WTC11 (cell line): ENCODE data around the gene UBAC2. TPM values are rescaled to one million over a fixed set of nuclear protein-coding genes. Genes with fewer than 3 reads are reported as not detected.

Experiments
- ATAC-seq: fragments of 200-7000 bp; cut with Tn5 transposase; 2 replicates; pipeline ENCODE4 v1.10.0; 2021; ENCODE audit warnings: mild to moderate bottlenecking, moderate library complexity
- CTCF ChIA-PET: fragments of 300-600 bp; sonication (Branson Sonifier 250); formaldehyde crosslinking; loops from one replicate; lab custom pipeline; 2021; ENCODE audit warnings: antibody characterized with exemption; lab: Charles Lee
- POLR2A ChIA-PET: fragments of 350-600 bp; sonication (Branson Sonifier 250); formaldehyde crosslinking; loops from one replicate; lab custom pipeline; 2021; ENCODE audit warnings: antibody characterized with exemption; lab: Charles Lee
- DNase-seq: peaks from one replicate; pipeline ENCODE4 v3.0.0; 2021; ENCODE audit warnings: low spot score
- H3K27ac Mint-ChIP-seq: 2 replicates; pipeline ENCODE4 v1.8.0; 2021; ENCODE audit warnings: mixed read lengths
- H3K27me3 Mint-ChIP-seq: 2 replicates; pipeline ENCODE4 v1.8.0; 2021; ENCODE audit warnings: low read depth, mild to moderate bottlenecking, moderate library complexity, mixed read lengths
- H3K36me3 Mint-ChIP-seq: 2 replicates; pipeline ENCODE4 v1.8.0; 2021; ENCODE audit warnings: mixed read lengths
- H3K4me1 Mint-ChIP-seq: 2 replicates; pipeline ENCODE4 v1.8.0; 2022; ENCODE audit warnings: mixed read lengths
- H3K4me3 Mint-ChIP-seq: 2 replicates; pipeline ENCODE4 v1.8.0; 2021; ENCODE audit warnings: mild to moderate bottlenecking, moderate library complexity, mixed read lengths
- H3K9me3 Mint-ChIP-seq: 2 replicates; pipeline ENCODE4 v1.8.0; 2021; ENCODE audit warnings: mixed read lengths
- EMX1 ChIP-seq: fragments of 250-450 bp; sonication (Bioruptor Pico); IDR thresholded peaks from 2 replicates; pipeline ENCODE4 v1.8.0; 2021; ENCODE audit warnings: mild to moderate bottlenecking
- ETV6 ChIP-seq: sonication (generic); formaldehyde crosslinking; IDR thresholded peaks from 2 replicates; pipeline ENCODE4 v1.8.1; 2022; ENCODE audit warnings: mild to moderate bottlenecking, missing genetic modification reagents
- FOXK1 ChIP-seq: sonication (generic); formaldehyde crosslinking; IDR thresholded peaks from 2 replicates; pipeline ENCODE4 v1.8.0; 2022; ENCODE audit warnings: mild to moderate bottlenecking, moderate library complexity, missing genetic modification reagents
- GTF2I ChIP-seq: fragments of 250-450 bp; sonication (Bioruptor Pico); conservative IDR thresholded peaks from 2 replicates; pipeline ENCODE4 v1.4.0; 2021; ENCODE audit warnings: mild to moderate bottlenecking
- HMGA2 ChIP-seq: fragments of 250-450 bp; sonication (Bioruptor Pico); IDR thresholded peaks from 2 replicates; pipeline ENCODE4 v1.4.0; 2021; ENCODE audit warnings: mild to moderate bottlenecking, moderate library complexity
- PRRX2 ChIP-seq: fragments of 250-450 bp; sonication (Bioruptor Pico); IDR thresholded peaks from 2 replicates; pipeline ENCODE4 v1.8.0; 2021; ENCODE audit warnings: mild to moderate bottlenecking
- SOX15 ChIP-seq: fragments of 250-450 bp; sonication (Bioruptor Pico); IDR thresholded peaks from 2 replicates; pipeline ENCODE4 v1.9.0; 2021; ENCODE audit warnings: mild to moderate bottlenecking
- TEAD4 ChIP-seq: sonication (generic); formaldehyde crosslinking; IDR thresholded peaks from 2 replicates; pipeline ENCODE4 v1.8.0; 2022; ENCODE audit warnings: mild to moderate bottlenecking, missing genetic modification reagents
- ZNF396 ChIP-seq: fragments of 250-450 bp; sonication (Bioruptor Pico); IDR thresholded peaks from 2 replicates; pipeline ENCODE4 v1.8.0; 2021; ENCODE audit warnings: mild to moderate bottlenecking, moderate library complexity, borderline replicate concordance
- ZNF423 ChIP-seq: fragments of 250-450 bp; sonication (Bioruptor Pico); IDR thresholded peaks from 2 replicates; pipeline ENCODE4 v2.1.2; 2022; ENCODE audit warnings: mild to moderate bottlenecking, moderate library complexity
- total RNA-seq: library from RNA; stranded (reverse); gene quantifications from 3 replicates; pipeline ENCODE4 v1.2.3, GENCODE V29; 2021
- TF ChIP-seq, protein P1 (sequence below): sonication (generic); formaldehyde crosslinking; IDR thresholded peaks from 2 replicates; pipeline ENCODE4 v1.8.1; 2023; ENCODE audit warnings: mild to moderate bottlenecking, moderate library complexity, missing genetic modification reagents
- TF ChIP-seq, protein P2 (sequence below): fragments of 250-450 bp; sonication (Bioruptor Pico); IDR thresholded peaks from 2 replicates; pipeline ENCODE4 v1.9.0; 2021; ENCODE audit warnings: moderate library complexity, mild to moderate bottlenecking, inconsistent platforms, borderline replicate concordance
- TF ChIP-seq, protein P3 (sequence below): sonication (generic); formaldehyde crosslinking; conservative IDR thresholded peaks from 2 replicates; pipeline ENCODE4 v1.8.1; 2023; ENCODE audit warnings: mild to moderate bottlenecking, low read depth, missing genetic modification reagents, moderate library complexity
- TF ChIP-seq, protein P4 (sequence below): fragments of 250-450 bp; sonication (Bioruptor Pico); IDR thresholded peaks from 2 replicates; pipeline ENCODE4 v2.1.2; 2022; ENCODE audit warnings: mild to moderate bottlenecking, moderate library complexity
- TF ChIP-seq, protein P5 (sequence below): sonication (generic); formaldehyde crosslinking; IDR thresholded peaks from 2 replicates; pipeline ENCODE4 v1.8.1; 2022; ENCODE audit warnings: mild to moderate bottlenecking, missing genetic modification reagents, moderate library complexity, borderline replicate concordance
- TF ChIP-seq, protein P6 (sequence below): sonication (generic); formaldehyde crosslinking; IDR thresholded peaks from 2 replicates; pipeline ENCODE4 v1.8.1; 2023; ENCODE audit warnings: mild to moderate bottlenecking, missing genetic modification reagents
- TF ChIP-seq, protein P7 (sequence below): sonication (generic); formaldehyde crosslinking; IDR thresholded peaks from 2 replicates; pipeline ENCODE4 v1.8.1; 2023; ENCODE audit warnings: mild to moderate bottlenecking, missing genetic modification reagents, moderate library complexity

UBAC2 gene
- total RNA-seq, 1 experiment from 2014 or later, result 64.7 TPM

DNA sequence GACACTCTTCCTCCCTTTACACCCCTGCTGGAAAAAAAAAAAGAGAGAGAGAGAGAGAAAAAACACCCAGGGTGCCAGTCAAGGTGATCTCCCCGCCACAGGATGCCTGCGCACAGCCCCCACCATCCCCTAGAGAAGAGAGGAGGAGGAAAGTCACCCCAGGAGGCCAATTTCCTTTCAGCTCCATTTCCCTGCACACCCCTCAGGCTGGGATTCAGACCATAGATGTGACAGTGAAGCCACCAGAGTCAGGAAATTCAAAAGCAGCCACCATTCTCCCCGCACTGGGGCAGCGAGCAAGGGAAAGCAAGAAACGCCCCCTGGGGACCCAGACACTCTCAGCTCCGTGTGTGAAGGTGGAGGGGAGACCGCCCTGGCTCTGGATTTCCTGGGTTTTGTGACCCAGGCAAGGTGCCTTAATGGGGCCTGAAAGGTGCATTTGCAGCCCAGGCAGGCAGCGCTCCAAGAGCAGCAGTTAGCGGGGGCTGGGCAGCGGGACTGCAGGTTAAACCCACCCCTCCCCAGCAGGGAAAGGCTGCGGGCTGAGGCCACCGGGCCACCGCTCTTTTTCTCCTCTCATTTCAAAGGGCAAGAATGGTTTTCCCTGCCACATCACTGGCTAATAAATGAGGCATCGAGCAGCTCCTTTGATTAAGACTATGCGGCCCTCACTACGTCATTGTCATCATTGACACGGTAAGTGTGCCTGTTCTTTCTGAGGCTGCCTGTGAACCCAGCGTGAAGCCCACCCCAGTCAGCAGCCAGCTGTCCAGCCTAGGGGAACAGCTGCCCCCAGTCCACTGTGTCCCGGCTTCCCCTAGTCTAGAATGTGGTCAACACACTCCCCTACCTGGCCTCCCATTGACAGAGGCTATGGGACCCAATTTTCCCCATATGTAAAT lies 216.8 kb downstream of the UBAC2 start:
- DNase-seq, result peak; percentile 38
- no peaks in the 10 kb centered on the region for H3K9me3 Mint-ChIP-seq
- TF ChIP-seq, protein P1, sequence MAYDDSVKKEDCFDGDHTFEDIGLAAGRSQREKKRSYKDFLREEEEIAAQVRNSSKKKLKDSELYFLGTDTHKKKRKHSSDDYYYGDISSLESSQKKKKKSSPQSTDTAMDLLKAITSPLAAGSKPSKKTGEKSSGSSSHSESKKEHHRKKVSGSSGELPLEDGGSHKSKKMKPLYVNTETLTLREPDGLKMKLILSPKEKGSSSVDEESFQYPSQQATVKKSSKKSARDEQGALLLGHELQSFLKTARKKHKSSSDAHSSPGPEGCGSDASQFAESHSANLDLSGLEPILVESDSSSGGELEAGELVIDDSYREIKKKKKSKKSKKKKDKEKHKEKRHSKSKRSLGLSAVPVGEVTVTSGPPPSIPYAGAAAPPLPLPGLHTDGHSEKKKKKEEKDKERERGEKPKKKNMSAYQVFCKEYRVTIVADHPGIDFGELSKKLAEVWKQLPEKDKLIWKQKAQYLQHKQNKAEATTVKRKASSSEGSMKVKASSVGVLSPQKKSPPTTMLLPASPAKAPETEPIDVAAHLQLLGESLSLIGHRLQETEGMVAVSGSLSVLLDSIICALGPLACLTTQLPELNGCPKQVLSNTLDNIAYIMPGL (CRISPR knock-in tag), result no peak
- peak; percentile 47; the same call in 1 of the 2 replicates for TF ChIP-seq ZNF423 (CRISPR knock-in tag)
- TF ChIP-seq, all 79 proteins: peak for 1
- ATAC-seq, result peak; percentile 54
- Mint-ChIP-seq H3K27ac (no peak overlapping the region), H3K4me1 (peaks cover 14% of the 10 kb centered on the region), H3K36me3 (no peaks in the 10 kb centered on the region), H3K4me3 (peak overlapping the region; percentile 20; the same call in 1 of the 2 replicates), H3K27me3 (no peaks in the 10 kb centered on the region; the same call in 1 of the 2 replicates)
- POLR2A ChIA-PET, result no interaction called here
- CTCF ChIA-PET, result interaction anchor here (0.6 to 2.9 kb wide), 5 partner anchors 8 to 31 kb away, joined by 3 to 11 read pairs (median 4); no protein-coding TSS in a partner anchor

DNA sequence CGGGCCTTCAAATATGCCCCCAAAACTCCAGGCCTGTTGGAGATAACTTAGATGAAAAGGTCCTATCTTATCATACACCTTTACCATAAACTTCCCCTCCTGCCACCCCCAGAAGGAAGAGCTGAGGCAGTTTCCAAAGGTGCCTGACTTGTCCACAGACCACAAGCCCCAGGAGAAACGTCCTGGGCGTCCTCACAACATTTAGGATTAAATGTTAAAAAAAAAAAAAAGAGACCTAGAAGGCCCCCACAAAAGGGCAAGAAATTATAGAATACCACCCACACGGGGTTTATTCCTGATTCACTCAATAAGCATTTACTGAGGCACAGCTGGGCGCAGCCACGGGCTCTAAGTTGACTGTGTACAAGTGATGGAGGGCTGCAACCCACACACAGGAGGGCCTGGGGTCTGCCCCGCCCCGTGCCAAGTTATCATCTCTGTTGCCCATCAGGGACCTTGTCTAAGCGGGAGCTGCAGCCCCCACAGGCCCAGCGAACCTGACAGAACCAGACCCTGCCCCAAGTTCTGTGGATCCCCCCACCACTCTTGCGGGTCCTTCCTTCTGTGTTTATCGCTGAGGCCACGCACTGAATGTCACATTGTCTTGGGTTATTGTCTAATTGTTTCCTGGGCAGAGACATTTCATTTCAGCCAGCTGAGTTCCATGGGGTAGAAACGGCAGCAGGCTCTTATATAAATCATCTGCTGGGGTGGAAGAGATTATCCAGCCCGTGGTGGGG lies 217.6 kb downstream of the UBAC2 start:
- TF ChIP-seq GTF2I (no peak), PRRX2 (CRISPR knock-in tag) (no peak), TEAD4 (no peak), EMX1 (CRISPR knock-in tag) (no peak), FOXK1 (CRISPR knock-in tag) (no peak), ZNF396 (CRISPR knock-in tag) (no peak), SOX15 (CRISPR knock-in tag) (no peak), HMGA2 (no peak), ETV6 (CRISPR knock-in tag) (no peak)
- TF ChIP-seq, protein P2, sequence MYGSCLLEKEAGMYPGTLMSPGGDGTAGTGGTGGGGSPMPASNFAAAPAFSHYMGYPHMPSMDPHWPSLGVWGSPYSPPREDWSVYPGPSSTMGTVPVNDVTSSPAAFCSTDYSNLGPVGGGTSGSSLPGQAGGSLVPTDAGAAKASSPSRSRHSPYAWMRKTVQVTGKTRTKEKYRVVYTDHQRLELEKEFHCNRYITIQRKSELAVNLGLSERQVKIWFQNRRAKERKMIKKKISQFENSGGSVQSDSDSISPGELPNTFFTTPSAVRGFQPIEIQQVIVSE, result no peak
- TF ChIP-seq, protein P3, sequence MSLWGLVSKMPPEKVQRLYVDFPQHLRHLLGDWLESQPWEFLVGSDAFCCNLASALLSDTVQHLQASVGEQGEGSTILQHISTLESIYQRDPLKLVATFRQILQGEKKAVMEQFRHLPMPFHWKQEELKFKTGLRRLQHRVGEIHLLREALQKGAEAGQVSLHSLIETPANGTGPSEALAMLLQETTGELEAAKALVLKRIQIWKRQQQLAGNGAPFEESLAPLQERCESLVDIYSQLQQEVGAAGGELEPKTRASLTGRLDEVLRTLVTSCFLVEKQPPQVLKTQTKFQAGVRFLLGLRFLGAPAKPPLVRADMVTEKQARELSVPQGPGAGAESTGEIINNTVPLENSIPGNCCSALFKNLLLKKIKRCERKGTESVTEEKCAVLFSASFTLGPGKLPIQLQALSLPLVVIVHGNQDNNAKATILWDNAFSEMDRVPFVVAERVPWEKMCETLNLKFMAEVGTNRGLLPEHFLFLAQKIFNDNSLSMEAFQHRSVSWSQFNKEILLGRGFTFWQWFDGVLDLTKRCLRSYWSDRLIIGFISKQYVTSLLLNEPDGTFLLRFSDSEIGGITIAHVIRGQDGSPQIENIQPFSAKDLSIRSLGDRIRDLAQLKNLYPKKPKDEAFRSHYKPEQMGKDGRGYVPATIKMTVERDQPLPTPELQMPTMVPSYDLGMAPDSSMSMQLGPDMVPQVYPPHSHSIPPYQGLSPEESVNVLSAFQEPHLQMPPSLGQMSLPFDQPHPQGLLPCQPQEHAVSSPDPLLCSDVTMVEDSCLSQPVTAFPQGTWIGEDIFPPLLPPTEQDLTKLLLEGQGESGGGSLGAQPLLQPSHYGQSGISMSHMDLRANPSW (CRISPR knock-in tag), result no peak
- TF ChIP-seq, protein P4, sequence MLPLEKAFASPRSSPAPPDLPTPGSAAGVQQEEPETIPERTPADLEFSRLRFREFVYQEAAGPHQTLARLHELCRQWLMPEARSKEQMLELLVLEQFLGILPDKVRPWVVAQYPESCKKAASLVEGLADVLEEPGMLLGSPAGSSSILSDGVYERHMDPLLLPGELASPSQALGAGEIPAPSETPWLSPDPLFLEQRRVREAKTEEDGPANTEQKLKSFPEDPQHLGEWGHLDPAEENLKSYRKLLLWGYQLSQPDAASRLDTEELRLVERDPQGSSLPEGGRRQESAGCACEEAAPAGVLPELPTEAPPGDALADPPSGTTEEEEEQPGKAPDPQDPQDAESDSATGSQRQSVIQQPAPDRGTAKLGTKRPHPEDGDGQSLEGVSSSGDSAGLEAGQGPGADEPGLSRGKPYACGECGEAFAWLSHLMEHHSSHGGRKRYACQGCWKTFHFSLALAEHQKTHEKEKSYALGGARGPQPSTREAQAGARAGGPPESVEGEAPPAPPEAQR (CRISPR knock-in tag), result no peak
- TF ChIP-seq, protein P5, sequence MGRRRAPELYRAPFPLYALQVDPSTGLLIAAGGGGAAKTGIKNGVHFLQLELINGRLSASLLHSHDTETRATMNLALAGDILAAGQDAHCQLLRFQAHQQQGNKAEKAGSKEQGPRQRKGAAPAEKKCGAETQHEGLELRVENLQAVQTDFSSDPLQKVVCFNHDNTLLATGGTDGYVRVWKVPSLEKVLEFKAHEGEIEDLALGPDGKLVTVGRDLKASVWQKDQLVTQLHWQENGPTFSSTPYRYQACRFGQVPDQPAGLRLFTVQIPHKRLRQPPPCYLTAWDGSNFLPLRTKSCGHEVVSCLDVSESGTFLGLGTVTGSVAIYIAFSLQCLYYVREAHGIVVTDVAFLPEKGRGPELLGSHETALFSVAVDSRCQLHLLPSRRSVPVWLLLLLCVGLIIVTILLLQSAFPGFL (CRISPR knock-in tag), result no peak
- TF ChIP-seq, protein P6, sequence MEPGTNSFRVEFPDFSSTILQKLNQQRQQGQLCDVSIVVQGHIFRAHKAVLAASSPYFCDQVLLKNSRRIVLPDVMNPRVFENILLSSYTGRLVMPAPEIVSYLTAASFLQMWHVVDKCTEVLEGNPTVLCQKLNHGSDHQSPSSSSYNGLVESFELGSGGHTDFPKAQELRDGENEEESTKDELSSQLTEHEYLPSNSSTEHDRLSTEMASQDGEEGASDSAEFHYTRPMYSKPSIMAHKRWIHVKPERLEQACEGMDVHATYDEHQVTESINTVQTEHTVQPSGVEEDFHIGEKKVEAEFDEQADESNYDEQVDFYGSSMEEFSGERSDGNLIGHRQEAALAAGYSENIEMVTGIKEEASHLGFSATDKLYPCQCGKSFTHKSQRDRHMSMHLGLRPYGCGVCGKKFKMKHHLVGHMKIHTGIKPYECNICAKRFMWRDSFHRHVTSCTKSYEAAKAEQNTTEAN (CRISPR knock-in tag), result no peak
- TF ChIP-seq, protein P7, sequence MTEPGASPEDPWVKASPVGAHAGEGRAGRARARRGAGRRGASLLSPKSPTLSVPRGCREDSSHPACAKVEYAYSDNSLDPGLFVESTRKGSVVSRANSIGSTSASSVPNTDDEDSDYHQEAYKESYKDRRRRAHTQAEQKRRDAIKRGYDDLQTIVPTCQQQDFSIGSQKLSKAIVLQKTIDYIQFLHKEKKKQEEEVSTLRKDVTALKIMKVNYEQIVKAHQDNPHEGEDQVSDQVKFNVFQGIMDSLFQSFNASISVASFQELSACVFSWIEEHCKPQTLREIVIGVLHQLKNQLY (CRISPR knock-in tag), result no peak
- Mint-ChIP-seq H3K9me3 (no peaks in the 10 kb centered on the region), H3K27ac (no peak overlapping the region), H3K4me1 (peaks cover 14% of the 10 kb centered on the region), H3K27me3 (no peaks in the 10 kb centered on the region; the same call in 1 of the 2 replicates), H3K36me3 (no peaks in the 10 kb centered on the region), H3K4me3 (no peak overlapping the region)
- no peak for DNase-seq
- ATAC-seq, result no peak
- ChIA-PET CTCF (interaction anchor here (0.6 to 2.0 kb wide), 3 partner anchors 16 to 125 kb away, joined by 3 to 7 read pairs (median 7); no protein-coding TSS in a partner anchor), POLR2A (interaction anchor here (0.6 kb wide), 1 partner anchor 140 kb away, joined by 3 read pairs; no protein-coding TSS in a partner anchor)
